ENCODE data around the gene SPC25. TPM values are rescaled to one million over a fixed set of nuclear protein-coding genes. Genes with fewer than 3 reads are reported as not detected.
"Not testable (repeated sequence)": the region's sequence is repeated elsewhere in the genome, so short reads cannot be mapped to it uniquely, and the experiment has no call there.

SPC25 gene
- total RNA-seq, 1 donor from 2014 or later: 17.9 TPM

DNA sequence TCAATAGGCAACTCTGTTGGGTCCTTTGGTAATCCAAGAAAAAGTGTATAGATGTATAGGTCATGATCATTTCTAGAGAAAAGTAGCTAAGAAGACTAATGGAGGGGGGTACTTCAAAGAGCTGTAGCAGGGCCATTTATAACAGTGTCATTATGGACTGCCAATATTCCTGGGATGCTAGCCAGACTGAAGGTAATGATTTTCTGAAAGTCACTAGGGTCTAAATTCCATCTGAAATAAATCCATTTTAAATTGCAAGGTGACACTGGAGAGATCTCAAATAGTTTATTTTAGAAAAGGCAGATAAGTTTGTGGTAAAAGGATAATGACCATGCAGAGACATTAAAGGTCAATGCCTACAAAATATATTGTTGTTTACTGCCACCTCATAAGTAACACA is 4.5 kb upstream of the SPC25 start:
- DNase-seq (ENCODE audit: low spot score): no peak
- Mint-ChIP-seq H3K4me1 (ENCODE audit: low read depth) (peaks cover 11% of the 10 kb centered on the region), H3K36me3 (ENCODE audit: low read depth) (no peaks in the 10 kb centered on the region), H3K27me3 (ENCODE audit: insufficient read depth) (peaks cover 34% of the 10 kb centered on the region), H3K27ac (no peak overlapping the region), H3K9me3 (no peaks in the 10 kb centered on the region), H3K4me3 (no peak overlapping the region)
- intact Hi-C loops (cut with micrococcal nuclease): loop anchor here (10.0 kb wide), 2 partner anchors 700 to 930 kb away; partner anchors contain the start of genes METTL5 and UBR3

DNA sequence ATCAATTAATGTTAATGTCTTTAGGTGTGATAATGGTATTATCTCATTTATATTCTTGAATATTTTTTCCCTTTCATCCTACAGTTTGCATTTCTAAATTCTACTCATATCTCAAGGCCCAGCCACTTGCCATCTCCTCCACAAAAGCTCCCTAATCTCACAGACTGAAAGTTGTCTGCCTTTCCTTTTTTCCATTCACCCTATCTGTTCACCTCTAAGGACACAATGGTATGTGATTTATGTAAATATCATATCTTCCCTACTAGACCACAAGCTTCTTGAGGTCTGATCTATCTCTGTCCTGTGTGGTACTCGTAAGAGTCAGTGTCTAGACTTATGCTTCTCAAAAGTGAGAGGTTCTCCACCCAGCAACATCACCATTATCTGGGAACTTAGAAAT is 3.9 kb upstream of the SPC25 start:
- intact Hi-C loops (cut with micrococcal nuclease): loop anchor here (10.0 kb wide), 2 partner anchors 699 to 931 kb away; partner anchors contain the start of genes METTL5 and UBR3
- peaks cover 17% of the 10 kb centered on the region for H3K4me1 Mint-ChIP-seq (ENCODE audit: low read depth)
- no peak overlapping the region for H3K4me3 Mint-ChIP-seq
- peaks cover 32% of the 10 kb centered on the region for H3K27me3 Mint-ChIP-seq (ENCODE audit: insufficient read depth)
- no peak overlapping the region for H3K27ac Mint-ChIP-seq
- DNase-seq (ENCODE audit: low spot score): no peak
- no peaks in the 10 kb centered on the region for H3K36me3 Mint-ChIP-seq (ENCODE audit: low read depth)
- H3K9me3 Mint-ChIP-seq: no peaks in the 10 kb centered on the region

DNA sequence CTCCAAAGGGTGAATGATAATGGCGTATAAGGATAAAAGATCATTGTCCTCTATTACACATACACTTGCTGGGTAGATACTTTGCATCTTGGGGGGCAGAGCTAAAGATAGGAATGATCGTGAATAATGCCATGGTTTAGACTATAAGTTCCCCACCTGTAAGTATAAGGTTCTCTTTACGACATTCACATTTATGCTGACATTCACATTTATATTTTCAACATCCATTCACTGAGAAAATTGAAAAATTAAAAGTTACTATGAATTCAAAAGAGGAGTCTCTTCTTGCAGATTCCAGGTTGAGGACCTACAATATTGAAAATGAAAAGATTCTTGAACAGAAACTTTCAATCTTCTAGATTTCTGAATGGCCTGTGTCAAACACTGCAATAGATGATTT is 2.1 kb upstream of the SPC25 start:
- Mint-ChIP-seq H3K36me3 (ENCODE audit: low read depth) (peaks cover 5% of the 10 kb centered on the region), H3K9me3 (no peaks in the 10 kb centered on the region), H3K27ac (no peak overlapping the region), H3K27me3 (ENCODE audit: insufficient read depth) (peaks cover 27% of the 10 kb centered on the region), H3K4me3 (no peak overlapping the region), H3K4me1 (ENCODE audit: low read depth) (peaks cover 26% of the 10 kb centered on the region)
- intact Hi-C loops (cut with micrococcal nuclease): loop anchor here (10.0 kb wide), 2 partner anchors 698 to 932 kb away; partner anchors contain the start of genes METTL5 and UBR3
- DNase-seq (ENCODE audit: low spot score): no peak

DNA sequence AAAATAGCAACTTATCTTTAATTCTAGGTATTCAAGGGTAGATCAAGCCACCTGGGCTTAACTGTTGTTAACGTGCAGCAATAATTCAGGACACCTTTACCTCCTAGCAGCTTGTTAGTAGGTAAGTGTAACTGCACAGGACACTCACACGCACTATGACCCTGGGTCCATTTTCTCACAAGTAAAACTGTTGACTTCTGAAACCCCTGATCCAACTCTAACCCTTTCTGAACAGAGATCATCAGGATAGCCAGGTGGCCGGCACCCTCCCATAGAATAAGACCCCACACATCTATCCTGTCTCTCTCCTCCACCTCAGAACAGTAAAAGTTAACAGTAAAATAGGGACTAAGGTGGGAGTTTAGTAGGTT is 610 bp downstream of the SPC25 start:
- H3K9me3 Mint-ChIP-seq: no peaks in the 10 kb centered on the region
- peak overlapping the region; percentile 98 for H3K4me3 Mint-ChIP-seq
- peaks cover 36% of the 10 kb centered on the region for H3K4me1 Mint-ChIP-seq (ENCODE audit: low read depth)
- DNase-seq (ENCODE audit: low spot score): no peak
- peaks cover 20% of the 10 kb centered on the region for H3K27me3 Mint-ChIP-seq (ENCODE audit: insufficient read depth)
- H3K36me3 Mint-ChIP-seq (ENCODE audit: low read depth): peaks cover 19% of the 10 kb centered on the region
- H3K27ac Mint-ChIP-seq: peak overlapping the region; percentile 92
- intact Hi-C loops (cut with micrococcal nuclease): loop anchor here (1.0 to 10.0 kb wide), 4 partner anchors 457 to 935 kb away; partner anchors contain the start of genes METTL5 and UBR3

DNA sequence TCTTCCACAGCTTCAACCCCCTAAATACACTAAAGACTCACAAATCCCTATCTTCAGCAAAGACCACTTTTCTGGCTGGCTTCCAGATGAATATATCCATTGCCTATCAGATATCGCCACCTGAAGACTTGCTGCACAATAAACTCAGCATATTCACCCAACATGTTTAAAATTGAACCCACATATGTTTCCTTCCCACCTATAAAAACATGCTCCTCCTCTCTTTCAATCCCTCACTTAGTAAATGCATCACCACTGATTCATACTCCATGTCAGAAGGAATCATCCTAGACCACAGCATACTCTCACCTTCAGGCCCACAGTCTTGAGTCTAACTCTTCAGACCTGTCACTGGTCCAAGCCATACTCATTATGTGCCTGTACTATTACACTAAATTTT is 5.3 kb downstream of the SPC25 start:
- H3K27me3 Mint-ChIP-seq (ENCODE audit: insufficient read depth): no peaks in the 10 kb centered on the region
- peaks cover 30% of the 10 kb centered on the region for H3K36me3 Mint-ChIP-seq (ENCODE audit: low read depth)
- H3K4me1 Mint-ChIP-seq (ENCODE audit: low read depth): peaks cover 45% of the 10 kb centered on the region
- H3K27ac Mint-ChIP-seq: no peak overlapping the region
- H3K4me3 Mint-ChIP-seq: no peak overlapping the region
- no peaks in the 10 kb centered on the region for H3K9me3 Mint-ChIP-seq
- intact Hi-C loops (cut with micrococcal nuclease): no loop called here
- no peak for DNase-seq (ENCODE audit: low spot score)

DNA sequence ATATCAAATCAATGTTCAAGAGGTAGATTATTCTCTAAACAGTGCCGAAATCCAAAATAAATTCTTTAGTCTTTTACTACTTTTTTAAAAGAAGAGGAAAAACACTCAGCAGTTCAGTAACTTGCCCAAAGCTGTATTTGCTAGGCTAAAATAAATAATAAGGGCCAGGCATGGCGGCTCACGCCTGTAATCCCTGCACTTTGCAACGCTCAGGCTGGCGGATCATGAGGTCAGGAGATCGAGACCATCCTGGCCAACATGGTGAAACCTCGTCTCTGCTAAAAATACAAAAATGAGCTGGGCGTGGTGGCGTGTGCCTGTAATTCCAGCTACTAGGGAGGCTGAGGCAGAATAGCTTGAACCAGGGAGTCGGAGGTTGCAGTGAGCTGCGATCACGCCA is 8.1 kb downstream of the SPC25 start:
- H3K27ac Mint-ChIP-seq; H3K9me3 Mint-ChIP-seq; H3K4me3 Mint-ChIP-seq; intact Hi-C loops (cut with micrococcal nuclease); DNase-seq (ENCODE audit: low spot score); H3K27me3 Mint-ChIP-seq (ENCODE audit: insufficient read depth): not testable (repeated sequence)
- peaks cover 25% of the 10 kb centered on the region for H3K36me3 Mint-ChIP-seq (ENCODE audit: low read depth)
- peaks cover 29% of the 10 kb centered on the region for H3K4me1 Mint-ChIP-seq (ENCODE audit: low read depth)

DNA sequence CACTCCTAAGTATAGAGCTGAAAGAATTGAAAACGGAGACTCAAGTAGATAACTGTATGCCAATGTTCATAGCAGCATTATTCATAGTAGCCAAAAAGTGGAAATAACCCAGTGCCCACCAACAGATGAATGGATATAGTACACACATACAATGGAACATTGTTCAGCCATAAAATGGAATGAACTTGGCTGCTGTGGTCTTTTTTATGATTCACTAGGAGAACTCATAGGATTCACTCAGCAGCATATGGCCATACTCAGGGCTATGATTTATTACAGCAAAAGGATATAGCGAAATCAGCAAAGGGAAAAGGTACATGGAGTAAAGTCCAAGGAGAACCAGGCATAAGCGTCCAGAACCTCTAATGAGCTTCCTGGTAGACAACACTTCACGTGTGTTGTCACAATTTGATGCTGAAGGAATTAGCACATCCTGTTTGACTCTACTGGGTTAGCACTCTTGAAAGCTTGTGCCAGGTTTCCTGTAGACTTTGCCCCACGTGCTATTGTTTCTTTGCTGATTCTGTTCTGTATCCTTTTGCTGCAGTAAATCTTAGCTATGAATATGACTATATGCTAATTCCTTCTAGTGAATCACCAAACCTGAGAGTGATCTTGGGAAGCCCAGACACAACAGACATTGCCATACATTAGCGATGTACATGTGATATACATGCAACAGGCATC is 15.7 kb downstream of the SPC25 start:
- Mint-ChIP-seq H3K9me3 (peaks cover 4% of the 10 kb centered on the region), H3K36me3 (ENCODE audit: low read depth) (peaks cover 26% of the 10 kb centered on the region), H3K27me3 (ENCODE audit: insufficient read depth) (no peaks in the 10 kb centered on the region)

DNA sequence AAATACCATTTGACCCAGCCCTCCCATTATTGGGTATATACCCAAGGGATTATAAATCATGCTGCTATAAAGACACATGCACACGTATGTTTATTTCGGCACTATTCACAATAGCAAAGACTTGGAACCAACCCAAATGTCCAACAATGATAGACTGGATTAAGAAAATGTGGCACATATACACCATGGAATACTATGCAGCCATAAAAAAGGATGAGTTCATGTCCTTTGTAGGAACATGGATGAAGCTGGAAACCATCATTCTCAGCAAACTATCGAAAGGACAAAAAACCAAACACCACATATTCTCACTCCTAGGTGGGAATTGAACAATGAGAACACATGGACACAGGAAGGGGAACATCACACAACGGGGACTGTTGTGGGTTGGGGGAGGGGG is 19.4 kb downstream of the SPC25 start:
- DNase-seq (ENCODE audit: low spot score); H3K27ac Mint-ChIP-seq; H3K4me3 Mint-ChIP-seq; H3K27me3 Mint-ChIP-seq (ENCODE audit: insufficient read depth); intact Hi-C loops (cut with micrococcal nuclease): not testable (repeated sequence)
- Mint-ChIP-seq H3K9me3 (peaks cover 13% of the 10 kb centered on the region), H3K36me3 (ENCODE audit: low read depth) (peaks cover 39% of the 10 kb centered on the region), H3K4me1 (ENCODE audit: low read depth) (peaks cover 10% of the 10 kb centered on the region)

More for the DNA sequence above, 15.7 kb downstream of the SPC25 start:
- Mint-ChIP-seq H3K4me3 (no peak overlapping the region), H3K4me1 (ENCODE audit: low read depth) (peaks cover 10% of the 10 kb centered on the region), H3K27ac (no peak overlapping the region)
- intact Hi-C loops (cut with micrococcal nuclease): no loop called here
- no peak for DNase-seq (ENCODE audit: low spot score)

DNA sequence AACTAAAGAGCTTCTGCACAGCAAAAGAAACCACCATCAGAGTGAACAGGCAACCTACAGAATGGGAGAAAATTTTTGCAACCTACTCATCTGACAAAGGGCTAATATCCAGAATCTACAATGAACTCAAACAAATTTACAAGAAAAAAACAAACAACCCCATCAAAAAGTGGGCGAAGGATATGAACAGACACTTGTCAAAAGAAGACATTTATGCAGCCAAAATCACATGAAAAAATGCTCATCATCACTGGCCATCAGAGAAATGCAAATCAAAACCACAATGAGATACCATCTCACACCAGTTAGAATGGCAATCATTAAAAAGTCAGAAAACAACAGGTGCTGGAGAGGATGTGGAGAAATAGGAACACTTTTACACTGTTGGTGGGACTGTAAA is 19.9 kb downstream of the SPC25 start:
- peaks cover 41% of the 10 kb centered on the region for H3K36me3 Mint-ChIP-seq (ENCODE audit: low read depth)
- not testable (repeated sequence) for H3K27me3 Mint-ChIP-seq (ENCODE audit: insufficient read depth); H3K27ac Mint-ChIP-seq

DNA sequence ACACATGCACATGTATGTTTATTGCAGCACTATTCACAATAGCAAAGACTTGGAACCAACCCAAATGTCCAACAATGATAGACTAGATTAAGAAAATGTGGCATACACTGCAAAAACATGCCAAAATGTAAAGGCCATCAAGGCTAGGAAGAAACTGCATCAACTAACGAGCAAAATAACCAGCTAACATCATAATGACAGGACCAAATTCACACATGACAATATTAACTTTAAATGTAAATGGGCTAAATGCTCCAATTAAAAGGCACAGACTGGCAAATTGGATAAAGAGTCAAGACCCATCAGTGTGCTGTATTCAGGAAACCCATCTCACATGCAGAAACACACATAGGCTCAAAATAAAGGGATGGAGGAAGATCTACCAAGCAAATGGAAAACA is 23.1 kb downstream of the SPC25 start:
- H3K4me1 Mint-ChIP-seq (ENCODE audit: low read depth); H3K4me3 Mint-ChIP-seq; DNase-seq (ENCODE audit: low spot score); H3K27me3 Mint-ChIP-seq (ENCODE audit: insufficient read depth); intact Hi-C loops (cut with micrococcal nuclease); H3K27ac Mint-ChIP-seq: not testable (repeated sequence)
- peaks cover 43% of the 10 kb centered on the region for H3K36me3 Mint-ChIP-seq (ENCODE audit: low read depth)
- H3K9me3 Mint-ChIP-seq: peaks cover 13% of the 10 kb centered on the region

More for the DNA sequence above, 19.9 kb downstream of the SPC25 start:
- H3K4me3 Mint-ChIP-seq; intact Hi-C loops (cut with micrococcal nuclease); DNase-seq (ENCODE audit: low spot score): not testable (repeated sequence)
- peaks cover 13% of the 10 kb centered on the region for H3K9me3 Mint-ChIP-seq
- peaks cover 10% of the 10 kb centered on the region for H3K4me1 Mint-ChIP-seq (ENCODE audit: low read depth)

DNA sequence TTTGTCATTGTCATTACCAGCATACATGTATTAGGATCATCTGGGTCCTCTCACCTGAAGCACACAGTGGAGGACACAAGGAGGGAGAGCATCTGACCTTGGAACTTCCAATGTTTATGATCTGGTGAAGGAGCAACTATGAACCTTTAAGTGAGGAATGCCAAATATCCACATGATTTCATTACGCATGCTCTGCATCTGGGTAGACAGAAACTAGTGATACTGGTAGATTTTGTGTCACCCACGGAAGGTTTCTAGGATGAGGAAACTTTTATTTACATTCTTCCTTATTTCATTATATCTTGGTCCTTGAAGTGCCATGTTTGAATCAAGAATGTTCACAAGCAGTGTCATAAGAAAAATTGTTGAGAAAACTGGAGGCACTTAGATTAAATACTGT is 32.1 kb downstream of the SPC25 start:
- no peak for DNase-seq (ENCODE audit: low spot score)
- Mint-ChIP-seq H3K9me3 (no peaks in the 10 kb centered on the region), H3K27me3 (ENCODE audit: insufficient read depth) (no peaks in the 10 kb centered on the region), H3K4me1 (ENCODE audit: low read depth) (no peaks in the 10 kb centered on the region), H3K27ac (no peak overlapping the region), H3K36me3 (ENCODE audit: low read depth) (peaks cover 25% of the 10 kb centered on the region), H3K4me3 (no peak overlapping the region)
- intact Hi-C loops (cut with micrococcal nuclease): no loop called here

DNA sequence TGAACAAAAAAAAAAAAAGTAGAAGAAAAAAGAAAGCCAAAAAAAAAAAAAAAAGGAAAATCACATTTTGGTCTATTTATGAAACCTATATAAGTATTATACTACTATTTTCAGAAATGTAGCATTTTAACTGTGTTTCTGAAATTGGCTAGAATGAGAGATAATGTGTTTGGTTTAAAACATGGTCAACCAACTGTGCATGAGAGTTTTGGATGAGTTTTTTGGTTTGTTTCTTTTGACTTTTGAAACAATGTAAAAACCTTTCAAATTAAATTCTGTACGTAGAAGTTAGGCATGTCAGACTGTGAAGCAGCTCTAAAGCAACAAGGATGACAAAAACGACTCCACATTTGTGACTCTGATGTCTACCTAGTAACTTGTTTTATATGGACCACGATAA is 34.6 kb downstream of the SPC25 start:
- no peak for DNase-seq (ENCODE audit: low spot score)
- peaks cover 27% of the 10 kb centered on the region for H3K36me3 Mint-ChIP-seq (ENCODE audit: low read depth)
- intact Hi-C loops (cut with micrococcal nuclease): no loop called here
- no peak overlapping the region for H3K4me3 Mint-ChIP-seq
- H3K4me1 Mint-ChIP-seq (ENCODE audit: low read depth): no peaks in the 10 kb centered on the region
- H3K9me3 Mint-ChIP-seq: no peaks in the 10 kb centered on the region
- H3K27ac Mint-ChIP-seq: no peak overlapping the region
- no peaks in the 10 kb centered on the region for H3K27me3 Mint-ChIP-seq (ENCODE audit: insufficient read depth)

DNA sequence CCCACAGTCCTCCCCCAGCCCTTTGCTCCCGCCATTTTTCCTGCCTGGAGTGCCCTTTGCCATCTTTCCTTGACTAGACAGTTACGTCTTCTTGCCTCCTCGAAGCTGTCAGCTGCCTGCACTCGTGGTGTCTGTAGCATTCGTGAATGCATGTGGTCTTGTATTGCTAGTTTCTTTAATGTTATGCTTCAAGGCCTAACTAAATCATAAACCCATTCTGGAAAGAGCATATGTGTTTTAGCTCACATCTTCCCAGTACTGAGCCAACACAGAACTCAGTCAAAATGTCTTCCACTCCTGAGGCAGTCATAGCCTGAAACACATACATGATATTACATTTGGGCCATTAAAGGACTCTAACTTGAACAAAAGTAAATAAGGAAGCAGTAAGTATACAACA is 35.6 kb downstream of the SPC25 start:
- intact Hi-C loops (cut with micrococcal nuclease): no loop called here
- H3K27me3 Mint-ChIP-seq (ENCODE audit: insufficient read depth): no peaks in the 10 kb centered on the region
- no peak overlapping the region for H3K27ac Mint-ChIP-seq
- no peak for DNase-seq (ENCODE audit: low spot score)
- no peaks in the 10 kb centered on the region for H3K4me1 Mint-ChIP-seq (ENCODE audit: low read depth)
- H3K4me3 Mint-ChIP-seq: no peak overlapping the region
- H3K36me3 Mint-ChIP-seq (ENCODE audit: low read depth): peaks cover 27% of the 10 kb centered on the region
- H3K9me3 Mint-ChIP-seq: no peaks in the 10 kb centered on the region
